AG04449 (cell line): ENCODE measurements around the gene INPP5J.

ENCODE experiments used
- CTCF ChIA-PET: fragments of 350-600 bp; formaldehyde crosslinking; extraction: SDS; loops from one replicate; lab custom pipeline; 2021; ENCODE audit warnings: antibody characterized with exemption; lab: Yijun Ruan, JAX
- POLR2A ChIA-PET: fragments of 400-600, 350-600 bp; formaldehyde crosslinking; extraction: SDS; loops from one replicate; lab custom pipeline; 2020; ENCODE audit warnings: antibody characterized with exemption, inconsistent platforms; lab: Yijun Ruan, JAX
- DNase-seq: peaks from one replicate; pipeline ENCODE4 v3.0.0-alpha.2; 2010; ENCODE audit warnings: low read depth, low spot score
- H3K4me3 ChIP-seq: 2 replicates; pipeline ENCODE4 v1.5.1; 2011; ENCODE audit warnings: low read depth, mild to moderate bottlenecking, control low read depth, low read length
- TF ChIP-seq, protein P1 (sequence below): IDR thresholded peaks from one replicate; pipeline ENCODE4 v1.5.1; 2011; ENCODE audit warnings: mild to moderate bottlenecking, moderate library complexity, low read length, control low read depth, inconsistent platforms; ENCODE audit not compliant: insufficient read depth; ENCODE audit errors: missing control alignments

The INPP5J gene

DNA sequence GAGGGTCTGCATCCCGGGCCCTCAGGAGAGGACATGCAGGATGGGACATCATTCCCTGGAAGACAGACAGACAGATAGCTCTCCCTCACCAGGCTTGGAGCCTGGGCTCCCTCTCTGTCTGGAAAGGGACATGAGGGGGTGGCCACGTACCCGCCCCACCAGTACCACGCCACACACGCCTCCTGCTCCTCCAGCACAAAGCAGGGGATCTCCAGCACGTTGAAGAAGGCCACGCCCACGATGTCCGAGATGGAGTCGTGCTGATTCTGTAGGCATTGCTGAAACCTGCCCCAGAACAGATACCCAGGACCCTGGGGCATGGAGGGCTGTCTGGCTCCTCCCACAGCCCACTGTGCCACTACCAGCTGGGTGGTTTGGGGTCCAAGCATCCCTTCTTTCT is 15.4 kb downstream of the INPP5J start:
- H3K4me3 ChIP-seq = no peak overlapping the region
- DNase-seq = no peak
- POLR2A ChIA-PET = no interaction called here
- CTCF ChIA-PET = interaction anchor here (1.3 to 3.0 kb wide), 2 partner anchors 11 to 30 kb away, joined by 4 to 16 read pairs; partner anchors contain the start of gene SELENOM
- TF ChIP-seq, protein P1, sequence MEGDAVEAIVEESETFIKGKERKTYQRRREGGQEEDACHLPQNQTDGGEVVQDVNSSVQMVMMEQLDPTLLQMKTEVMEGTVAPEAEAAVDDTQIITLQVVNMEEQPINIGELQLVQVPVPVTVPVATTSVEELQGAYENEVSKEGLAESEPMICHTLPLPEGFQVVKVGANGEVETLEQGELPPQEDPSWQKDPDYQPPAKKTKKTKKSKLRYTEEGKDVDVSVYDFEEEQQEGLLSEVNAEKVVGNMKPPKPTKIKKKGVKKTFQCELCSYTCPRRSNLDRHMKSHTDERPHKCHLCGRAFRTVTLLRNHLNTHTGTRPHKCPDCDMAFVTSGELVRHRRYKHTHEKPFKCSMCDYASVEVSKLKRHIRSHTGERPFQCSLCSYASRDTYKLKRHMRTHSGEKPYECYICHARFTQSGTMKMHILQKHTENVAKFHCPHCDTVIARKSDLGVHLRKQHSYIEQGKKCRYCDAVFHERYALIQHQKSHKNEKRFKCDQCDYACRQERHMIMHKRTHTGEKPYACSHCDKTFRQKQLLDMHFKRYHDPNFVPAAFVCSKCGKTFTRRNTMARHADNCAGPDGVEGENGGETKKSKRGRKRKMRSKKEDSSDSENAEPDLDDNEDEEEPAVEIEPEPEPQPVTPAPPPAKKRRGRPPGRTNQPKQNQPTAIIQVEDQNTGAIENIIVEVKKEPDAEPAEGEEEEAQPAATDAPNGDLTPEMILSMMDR = no peak

DNA sequence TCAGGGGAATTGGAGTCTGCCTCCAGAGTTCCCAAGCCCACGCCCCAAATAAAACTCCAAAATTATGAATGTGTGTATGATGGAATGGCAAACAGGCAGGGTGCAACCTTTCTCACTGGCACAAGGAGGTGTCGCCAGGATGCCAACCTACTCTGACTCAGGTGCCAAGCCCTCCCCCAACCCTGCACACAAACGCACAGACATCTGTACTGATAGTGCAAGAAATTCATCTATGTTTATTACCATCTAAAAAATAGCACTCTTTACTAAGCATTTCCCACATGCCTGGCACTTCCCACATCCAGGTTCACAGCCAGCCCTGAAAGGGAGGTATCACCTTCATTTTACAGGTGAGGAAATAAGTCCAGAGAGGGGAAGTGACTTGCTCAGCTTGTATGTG is 16.3 kb downstream of the INPP5J start:
- H3K4me3 ChIP-seq = no peak overlapping the region
- ChIA-PET POLR2A (no interaction called here), CTCF (interaction anchor here (1.3 to 3.0 kb wide), 3 partner anchors 10 to 31 kb away, joined by 3 to 16 read pairs (median 6); partner anchors contain the start of gene SELENOM)
- no peak for DNase-seq
- TF ChIP-seq, protein P1 = no peak

DNA sequence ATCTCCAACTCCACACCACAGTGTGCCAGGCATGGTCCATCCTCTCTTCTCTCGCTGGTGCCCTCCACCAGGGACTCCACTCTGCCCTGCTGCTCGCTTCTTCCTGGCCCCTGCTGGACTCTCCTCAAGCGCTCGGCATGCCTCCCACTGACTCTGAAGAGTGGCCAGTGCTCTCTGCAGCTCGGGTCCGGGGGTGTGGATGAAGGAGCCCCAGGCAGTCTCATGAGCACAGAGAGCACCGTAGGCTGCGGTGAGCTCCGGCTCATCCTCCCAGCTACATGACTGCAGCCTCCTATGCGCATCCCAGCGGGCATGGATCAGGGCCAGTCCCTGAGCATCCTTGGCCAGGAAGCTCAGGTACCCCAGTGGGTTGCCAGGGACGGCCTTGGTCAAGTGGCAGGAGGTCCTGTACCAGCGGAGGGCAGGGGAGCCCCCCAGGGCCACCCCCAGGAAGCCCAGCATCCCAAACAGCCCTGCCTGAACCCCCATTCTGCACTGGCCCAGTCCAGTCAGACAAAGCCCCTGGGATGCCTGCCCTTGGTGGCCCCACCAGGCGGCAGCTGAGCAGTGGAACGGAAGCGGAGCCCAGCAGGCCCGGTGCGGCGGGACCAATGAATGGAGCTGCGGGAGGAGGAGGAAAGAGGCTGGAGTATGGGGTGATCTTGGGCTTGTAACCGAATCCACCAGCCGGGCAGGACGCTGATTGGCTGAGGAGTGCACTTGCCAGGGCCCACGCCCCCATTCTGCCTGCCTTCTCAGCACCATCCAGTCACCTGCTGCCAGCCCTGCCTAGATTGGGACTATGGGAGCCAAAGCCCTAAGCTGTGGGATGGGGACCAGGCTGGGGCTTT is 17.3 kb downstream of the INPP5J start, which contains the start of gene PLA2G3:
PLA2G3 (minus strand) TSS at position 643 of the 851 bp plus-strand sequence; CDS start at position 489, 154 bp downstream.
- no peak for DNase-seq
- CTCF ChIA-PET = interaction anchor here (1.0 to 3.5 kb wide), 5 partner anchors 9 to 33 kb away, joined by 3 to 21 read pairs (median 6); partner anchors contain the start of gene SELENOM
- POLR2A ChIA-PET = no interaction called here
- no peak within 1 kb of the TSS for H3K4me3 ChIP-seq
- TF ChIP-seq, protein P1 = peak; percentile 17

DNA sequence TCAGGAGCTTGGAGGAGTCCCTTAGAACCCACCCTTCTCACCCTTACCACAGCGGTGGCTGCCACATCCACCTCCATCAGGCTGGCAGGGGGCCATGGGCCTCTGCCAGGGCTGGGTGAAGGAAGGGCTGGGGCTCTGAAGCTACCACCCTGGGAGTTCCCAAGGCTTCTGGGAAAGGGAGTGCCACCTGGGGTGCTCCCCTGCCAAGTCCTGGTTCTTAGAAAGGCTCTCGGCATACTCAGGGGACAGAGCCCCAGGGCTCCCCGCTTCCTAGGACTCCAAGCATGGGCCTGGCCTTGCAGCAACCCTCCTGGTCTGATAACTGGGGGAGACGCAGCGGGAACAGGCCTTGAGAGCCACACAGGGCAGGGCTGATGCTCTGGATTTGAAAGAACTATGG is 18.0 kb downstream of the INPP5J start:
- TF ChIP-seq, protein P1 = no peak
- H3K4me3 ChIP-seq = no peak overlapping the region
- ChIA-PET POLR2A (no interaction called here), CTCF (interaction anchor here (1.0 to 3.5 kb wide), 2 partner anchors 16 to 33 kb away, joined by 3 to 21 read pairs; partner anchors contain the start of gene SELENOM)
- DNase-seq = no peak

DNA sequence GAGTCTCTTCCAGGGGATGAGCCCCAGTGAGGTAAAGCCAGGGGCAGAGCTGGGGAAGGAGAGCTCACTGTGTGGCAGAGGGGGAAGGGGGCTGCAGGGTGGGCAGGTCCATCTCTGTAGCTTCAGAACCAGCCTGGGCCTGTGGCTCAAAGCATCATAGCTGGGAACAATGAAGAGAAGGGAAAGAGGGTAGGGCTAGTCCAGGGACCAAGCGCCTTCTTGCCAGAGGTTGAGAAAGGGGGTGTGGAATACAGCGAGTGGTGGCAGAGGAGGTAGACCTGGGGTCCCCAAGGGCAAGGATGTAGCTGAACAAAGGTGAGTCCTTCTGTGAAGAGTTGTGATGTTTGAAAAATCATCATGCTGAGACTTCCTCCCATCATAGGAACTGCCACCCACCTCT is 18.8 kb downstream of the INPP5J start:
- no peak for DNase-seq
- no peak overlapping the region for H3K4me3 ChIP-seq
- CTCF ChIA-PET = interaction anchor here (1.1 to 3.5 kb wide), 3 partner anchors 34 to 196 kb away, joined by 3 to 21 read pairs (median 3); partner anchors contain the start of gene SELENOM
- POLR2A ChIA-PET = no interaction called here
- TF ChIP-seq, protein P1 = no peak

DNA sequence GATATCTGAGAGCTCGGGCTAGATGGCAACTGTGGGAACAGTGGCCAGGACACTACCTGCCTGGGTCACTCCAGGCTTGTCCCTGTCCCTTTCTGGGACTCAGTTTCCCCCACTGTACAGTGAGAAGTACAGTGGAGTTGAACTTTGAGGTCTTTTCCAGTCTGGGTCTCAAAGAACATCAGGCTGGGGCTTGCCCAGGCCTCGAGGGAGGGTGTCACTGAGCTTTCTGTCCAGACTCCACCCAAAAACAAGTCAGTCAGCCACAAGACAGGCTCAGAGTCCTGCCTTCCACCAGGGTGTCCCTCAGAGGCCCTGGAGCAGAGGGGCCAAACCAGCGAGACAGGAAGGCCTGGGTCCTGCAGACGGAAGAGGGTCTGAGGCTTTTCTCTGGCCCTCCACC is 19.5 kb downstream of the INPP5J start:
- ChIA-PET POLR2A (no interaction called here), CTCF (interaction anchor here (1.1 to 3.5 kb wide), 5 partner anchors 35 to 378 kb away, joined by 3 to 21 read pairs (median 4); partner anchors contain the start of gene SELENOM)
- DNase-seq = no peak
- TF ChIP-seq, protein P1 = no peak
- H3K4me3 ChIP-seq = no peak overlapping the region
